Measurements from ENCODE around the gene GP9.

GRCh38 chr3:129014148-129014547 lies 46.4 kb upstream of the GP9 start:
- TF ChIP-seq CTCF (conservative IDR thresholded peaks at IDR 0.05; ENCODE audit: low read length) (no peak), EZH2phosphoT487 (IDR thresholded peaks at IDR 0.05; ENCODE audit: borderline replicate concordance, low read depth, low read length) (no peak)
